Osteocyte (in vitro differentiated cells): ENCODE measurements around the gene SNRNP27. TPM values are rescaled to one million over a fixed set of nuclear protein-coding genes. Genes with fewer than 3 reads are reported as not detected.

Experiments
- DNase-seq: peaks from one replicate; pipeline ENCODE4 v3.0.0; 2021; ENCODE audit warnings: mixed read lengths; ENCODE audit not compliant: unreplicated experiment; ENCODE audit errors: extremely low spot score
- H3K27ac Mint-ChIP-seq: one replicate; pipeline ENCODE4 v1.8.0; 2021; ENCODE audit warnings: mild to moderate bottlenecking, mixed read lengths; ENCODE audit not compliant: unreplicated experiment
- H3K27me3 Mint-ChIP-seq: one replicate; pipeline ENCODE4 v1.8.0; 2021; ENCODE audit warnings: mixed read lengths; ENCODE audit not compliant: unreplicated experiment
- H3K36me3 Mint-ChIP-seq: one replicate; pipeline ENCODE4 v1.8.0; 2021; ENCODE audit warnings: mixed read lengths; ENCODE audit not compliant: unreplicated experiment
- H3K4me1 Mint-ChIP-seq: one replicate; pipeline ENCODE4 v1.8.0; 2021; ENCODE audit warnings: mixed read lengths; ENCODE audit not compliant: unreplicated experiment
- H3K4me3 Mint-ChIP-seq: one replicate; pipeline ENCODE4 v1.8.0; 2021; ENCODE audit warnings: mild to moderate bottlenecking, moderate library complexity, mixed read lengths; ENCODE audit not compliant: unreplicated experiment
- H3K9me3 Mint-ChIP-seq: one replicate; pipeline ENCODE4 v1.8.0; 2021; ENCODE audit warnings: mixed read lengths; ENCODE audit not compliant: unreplicated experiment
- CTCF ChIP-seq: fragments of 200-600 bp; sonication (generic); IDR thresholded peaks from 2 replicates; pipeline ENCODE4 v1.5.0; 2021; ENCODE audit warnings: antibody characterized with exemption, mild to moderate bottlenecking, moderate library complexity
- total RNA-seq: library from RNA; stranded (reverse); gene quantifications from 2 replicates; pipeline ENCODE4 v1.2.1, GENCODE V29; 2021

The SNRNP27 gene
- total RNA-seq, 1 donor from 2014 or later = 49.2 TPM

- Mint-ChIP-seq H3K9me3 (no peaks in the 10 kb centered on the region), H3K27ac (no peak overlapping the region), H3K27me3 (no peaks in the 10 kb centered on the region), H3K4me1 (no peaks in the 10 kb centered on the region), H3K4me3 (no peak overlapping the region), H3K36me3 (peaks cover 33% of the 10 kb centered on the region)
- TF ChIP-seq CTCF = no peak
- DNase-seq = no peak
These were observed 46.5 kb upstream of the SNRNP27 start for GRCh38 chr2:69847068-69847828.

- Mint-ChIP-seq H3K27ac (no peak overlapping the region), H3K27me3 (no peaks in the 10 kb centered on the region), H3K4me3 (no peak overlapping the region), H3K9me3 (no peaks in the 10 kb centered on the region), H3K36me3 (peaks cover 34% of the 10 kb centered on the region), H3K4me1 (no peaks in the 10 kb centered on the region)
- TF ChIP-seq CTCF = no peak
- no peak for DNase-seq
These were observed 45.5 kb upstream of the SNRNP27 start for GRCh38 chr2:69848186-69848790.

GRCh38 chr2:69858261-69858660 is 35.5 kb upstream of the SNRNP27 start:
- Mint-ChIP-seq H3K9me3 (no peaks in the 10 kb centered on the region), H3K27ac (no peak overlapping the region), H3K4me3 (no peak overlapping the region), H3K27me3 (no peaks in the 10 kb centered on the region), H3K4me1 (no peaks in the 10 kb centered on the region), H3K36me3 (peaks cover 14% of the 10 kb centered on the region)
- DNase-seq = no peak
- no peak for TF ChIP-seq CTCF

- Mint-ChIP-seq H3K27ac (no peak overlapping the region), H3K4me1 (no peaks in the 10 kb centered on the region), H3K36me3 (peaks cover 22% of the 10 kb centered on the region), H3K27me3 (no peaks in the 10 kb centered on the region), H3K4me3 (no peak overlapping the region), H3K9me3 (no peaks in the 10 kb centered on the region)
- DNase-seq = no peak
- TF ChIP-seq CTCF = no peak
These were observed 30.5 kb upstream of the SNRNP27 start for GRCh38 chr2:69863298-69863697.

- no peak for DNase-seq
- Mint-ChIP-seq H3K9me3 (no peaks in the 10 kb centered on the region), H3K4me1 (peaks cover 7% of the 10 kb centered on the region), H3K36me3 (no peaks in the 10 kb centered on the region), H3K4me3 (no peak overlapping the region), H3K27me3 (no peaks in the 10 kb centered on the region), H3K27ac (no peak overlapping the region)
- no peak for TF ChIP-seq CTCF
These were observed 5.3 kb upstream of the SNRNP27 start for GRCh38 chr2:69888451-69888850.
